T-helper 2 cell treated with Interferon-gamma antibody and Interleukin-4, amounts not matched to agents 5 μg/mL and 100 μg/mL, for 36 hours (primary cell): ENCODE results near the gene DNM3.

Experiments used
- DNase-seq: peaks from one replicate; pipeline ENCODE4 v3.0.0; 2021; ENCODE audit warnings: low spot score
- H3K27ac Mint-ChIP-seq: one replicate; pipeline ENCODE4 v1.8.0; 2021; ENCODE audit warnings: mild to moderate bottlenecking, mixed read lengths
- H3K27me3 Mint-ChIP-seq: one replicate; pipeline ENCODE4 v1.8.0; 2021; ENCODE audit warnings: low read depth, mixed read lengths
- H3K36me3 Mint-ChIP-seq: one replicate; pipeline ENCODE4 v1.8.0; 2021; ENCODE audit warnings: low read depth, mixed read lengths
- H3K4me1 Mint-ChIP-seq: one replicate; pipeline ENCODE4 v1.8.0; 2021; ENCODE audit warnings: low read depth, mixed read lengths
- H3K4me3 Mint-ChIP-seq: one replicate; pipeline ENCODE4 v1.8.0; 2022; ENCODE audit warnings: mild to moderate bottlenecking, moderate library complexity, mixed read lengths
- H3K9me3 Mint-ChIP-seq: one replicate; pipeline ENCODE4 v1.8.0; 2021; ENCODE audit warnings: mixed read lengths

The DNM3 gene

GRCh38 chr1:172230526-172230925 lies 389.2 kb downstream of the DNM3 start:
- Mint-ChIP-seq H3K27ac (no peak overlapping the region), H3K9me3 (peaks cover 10% of the 10 kb centered on the region), H3K4me1 (peaks cover 9% of the 10 kb centered on the region), H3K4me3 (peak overlapping the region; percentile 0), H3K36me3 (peaks cover 8% of the 10 kb centered on the region), H3K27me3 (no peaks in the 10 kb centered on the region)
- no peak for DNase-seq

GRCh38 chr1:172236958-172237357 lies 395.7 kb downstream of the DNM3 start:
- Mint-ChIP-seq H3K27me3 (peaks cover 3% of the 10 kb centered on the region), H3K9me3 (peaks cover 4% of the 10 kb centered on the region), H3K4me1 (no peaks in the 10 kb centered on the region), H3K4me3 (no peak overlapping the region), H3K36me3 (no peaks in the 10 kb centered on the region), H3K27ac (no peak overlapping the region)
- no peak for DNase-seq

- Mint-ChIP-seq H3K27me3 (peaks cover 3% of the 10 kb centered on the region), H3K27ac (no peak overlapping the region), H3K9me3 (no peaks in the 10 kb centered on the region), H3K4me3 (no peak overlapping the region), H3K36me3 (no peaks in the 10 kb centered on the region), H3K4me1 (peaks cover 1% of the 10 kb centered on the region)
- DNase-seq = no peak
Observed at GRCh38 chr1:172238158-172238557, 396.9 kb downstream of the DNM3 start.

- no peaks in the 10 kb centered on the region for H3K9me3 Mint-ChIP-seq
Observed at GRCh38 chr1:172238965-172239364, 397.7 kb downstream of the DNM3 start.

GRCh38 chr1:172239901-172240300 lies 398.6 kb downstream of the DNM3 start:
- no peak overlapping the region for H3K4me3 Mint-ChIP-seq
- H3K36me3 Mint-ChIP-seq = no peaks in the 10 kb centered on the region
- no peak overlapping the region for H3K27ac Mint-ChIP-seq
- peaks cover 3% of the 10 kb centered on the region for H3K27me3 Mint-ChIP-seq
- peaks cover 1% of the 10 kb centered on the region for H3K4me1 Mint-ChIP-seq
- H3K9me3 Mint-ChIP-seq = peaks cover under 1% of the 10 kb centered on the region
- no peak for DNase-seq

More at GRCh38 chr1:172238965-172239364, 397.7 kb downstream of the DNM3 start:
- Mint-ChIP-seq H3K4me1 (peaks cover 1% of the 10 kb centered on the region), H3K27me3 (peaks cover 3% of the 10 kb centered on the region), H3K27ac (no peak overlapping the region), H3K36me3 (no peaks in the 10 kb centered on the region), H3K4me3 (no peak overlapping the region)
- DNase-seq = no peak

GRCh38 chr1:172241540-172241939 lies 400.2 kb downstream of the DNM3 start:
- H3K36me3 Mint-ChIP-seq = no peaks in the 10 kb centered on the region
- H3K4me3 Mint-ChIP-seq = no peak overlapping the region
- no peak for DNase-seq
- peaks cover 8% of the 10 kb centered on the region for H3K9me3 Mint-ChIP-seq
- H3K27ac Mint-ChIP-seq = no peak overlapping the region
- H3K4me1 Mint-ChIP-seq = peaks cover 1% of the 10 kb centered on the region
- H3K27me3 Mint-ChIP-seq = peaks cover 3% of the 10 kb centered on the region

- no peaks in the 10 kb centered on the region for H3K36me3 Mint-ChIP-seq
Observed at GRCh38 chr1:172244865-172245264, 403.6 kb downstream of the DNM3 start.

GRCh38 chr1:172245788-172246187 lies 404.5 kb downstream of the DNM3 start:
- Mint-ChIP-seq H3K36me3 (peaks cover 2% of the 10 kb centered on the region), H3K27me3 (peaks cover 3% of the 10 kb centered on the region), H3K4me3 (no peak overlapping the region), H3K27ac (no peak overlapping the region), H3K9me3 (peaks cover 25% of the 10 kb centered on the region), H3K4me1 (peaks cover 1% of the 10 kb centered on the region)
- no peak for DNase-seq

More at GRCh38 chr1:172244865-172245264, 403.6 kb downstream of the DNM3 start:
- Mint-ChIP-seq H3K4me1 (peaks cover 1% of the 10 kb centered on the region), H3K27me3 (no peaks in the 10 kb centered on the region), H3K27ac (no peak overlapping the region), H3K9me3 (peaks cover 20% of the 10 kb centered on the region), H3K4me3 (no peak overlapping the region)
- no peak for DNase-seq

- Mint-ChIP-seq H3K9me3 (peaks cover 25% of the 10 kb centered on the region), H3K4me3 (no peak overlapping the region), H3K36me3 (peaks cover 2% of the 10 kb centered on the region), H3K27me3 (peaks cover 3% of the 10 kb centered on the region), H3K4me1 (peaks cover 1% of the 10 kb centered on the region), H3K27ac (no peak overlapping the region)
- DNase-seq = no peak
Observed at GRCh38 chr1:172246521-172247390, 405.5 kb downstream of the DNM3 start.

GRCh38 chr1:172251486-172251885 lies 410.2 kb downstream of the DNM3 start:
- no peak overlapping the region for H3K27ac Mint-ChIP-seq
- H3K9me3 Mint-ChIP-seq = peaks cover 32% of the 10 kb centered on the region
- no peak for DNase-seq
- peaks cover 3% of the 10 kb centered on the region for H3K27me3 Mint-ChIP-seq
- H3K36me3 Mint-ChIP-seq = peaks cover 10% of the 10 kb centered on the region
- no peak overlapping the region for H3K4me3 Mint-ChIP-seq
- peaks cover 21% of the 10 kb centered on the region for H3K4me1 Mint-ChIP-seq

GRCh38 chr1:172252321-172252720 lies 411.0 kb downstream of the DNM3 start:
- H3K27me3 Mint-ChIP-seq = peaks cover 3% of the 10 kb centered on the region
- no peak overlapping the region for H3K27ac Mint-ChIP-seq
- H3K36me3 Mint-ChIP-seq = peaks cover 10% of the 10 kb centered on the region
- no peak overlapping the region for H3K4me3 Mint-ChIP-seq
- peaks cover 23% of the 10 kb centered on the region for H3K4me1 Mint-ChIP-seq
- peaks cover 30% of the 10 kb centered on the region for H3K9me3 Mint-ChIP-seq
- DNase-seq = no peak

GRCh38 chr1:172252958-172253357 lies 411.7 kb downstream of the DNM3 start:
- Mint-ChIP-seq H3K4me3 (no peak overlapping the region), H3K36me3 (peaks cover 13% of the 10 kb centered on the region), H3K27me3 (peaks cover 3% of the 10 kb centered on the region), H3K27ac (no peak overlapping the region), H3K9me3 (peaks cover 34% of the 10 kb centered on the region), H3K4me1 (peaks cover 23% of the 10 kb centered on the region)
- DNase-seq = no peak

GRCh38 chr1:172254521-172255222 lies 413.4 kb downstream of the DNM3 start:
- Mint-ChIP-seq H3K9me3 (peaks cover 46% of the 10 kb centered on the region), H3K27me3 (peaks cover 3% of the 10 kb centered on the region), H3K4me3 (peak overlapping the region; percentile 49)

GRCh38 chr1:172255223-172255560 lies 413.9 kb downstream of the DNM3 start:
- peak overlapping the region; percentile 18 for H3K4me3 Mint-ChIP-seq

More at GRCh38 chr1:172254521-172255222, 413.4 kb downstream of the DNM3 start:
- peaks cover 22% of the 10 kb centered on the region for H3K36me3 Mint-ChIP-seq
- no peak for DNase-seq
- peaks cover 23% of the 10 kb centered on the region for H3K4me1 Mint-ChIP-seq
- H3K27ac Mint-ChIP-seq = peak overlapping the region; percentile 58

More at GRCh38 chr1:172255223-172255560, 413.9 kb downstream of the DNM3 start:
- Mint-ChIP-seq H3K36me3 (peaks cover 26% of the 10 kb centered on the region), H3K4me1 (peaks cover 26% of the 10 kb centered on the region), H3K9me3 (peaks cover 49% of the 10 kb centered on the region), H3K27me3 (peaks cover 3% of the 10 kb centered on the region), H3K27ac (peak overlapping the region; percentile 32)
- DNase-seq = no peak
